ENCODE measurements around the gene MFN2.
"Not testable (repeated sequence)": the region's sequence is repeated elsewhere in the genome, so short reads cannot be mapped to it uniquely, and the experiment has no call there.

DNA sequence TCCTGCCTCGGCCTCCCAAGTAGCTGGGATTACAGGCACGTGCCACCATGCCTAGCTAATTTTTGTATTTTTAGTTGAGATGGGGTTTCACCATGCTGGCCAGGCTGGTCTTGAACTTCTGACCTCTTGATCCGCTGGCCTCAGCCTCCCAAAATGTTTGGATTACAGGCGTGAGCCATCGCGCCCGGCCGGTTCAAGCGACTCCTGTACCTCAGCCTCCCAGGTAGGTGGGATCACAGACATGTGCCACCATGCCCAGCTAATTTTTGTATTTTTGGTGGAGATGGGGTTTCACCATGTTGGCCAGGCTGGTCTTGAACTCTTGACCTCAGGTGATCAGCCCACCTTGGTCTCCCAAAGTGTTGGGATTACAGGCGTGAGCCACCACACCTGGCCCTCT, 44.5 kb upstream of the MFN2 start:
- not testable (repeated sequence) for TF ChIP-seq CTCF, POLR2A (IDR thresholded peaks at IDR 0.05)
